Stimulated activated naive CD8-positive, alpha-beta T cell treated with anti-CD3 and anti-CD28 coated beads, Interleukin-15, Interleukin-2, amounts not matched to agents 100 U/mL and 50 U/mL, for 24 hours (primary cell): ENCODE data around the gene LMAN2.
"Not testable (repeated sequence)": the region's sequence is repeated elsewhere in the genome, so short reads cannot be mapped to it uniquely, and the experiment has no call there.

Source experiments
- ATAC-seq: fragments of 150-1000 bp; cut with Tn5 transposase; one replicate; pipeline ENCODE4 v1.10.0; 2021
- DNase-seq: peaks from one replicate; pipeline ENCODE4 v3.0.0; 2021

LMAN2 gene

GRCh38 chr5:177306674-177307543 is 44.6 kb downstream of the LMAN2 start:
- ATAC-seq (no peak), DNase-seq (no peak)

- ATAC-seq, DNase-seq: not testable (repeated sequence)
Measured at GRCh38 chr5:177306103-177306640, 45.3 kb downstream of the LMAN2 start.

GRCh38 chr5:177304392-177305119 is 46.9 kb downstream of the LMAN2 start:
- no peak for ATAC-seq

GRCh38 chr5:177303925-177304391 is 47.5 kb downstream of the LMAN2 start:
- no peak for ATAC-seq
- no peak for DNase-seq

More at GRCh38 chr5:177304392-177305119, 46.9 kb downstream of the LMAN2 start:
- no peak for DNase-seq

GRCh38 chr5:177303121-177303924 is 48.1 kb downstream of the LMAN2 start, which contains the start of the genes PRELID1 and RAB24:
Gene PRELID1 (plus strand): TSS chr5:177303799. CDS start chr5:177303986, 187 bp downstream.
Gene RAB24 (minus strand): TSS chr5:177303719. CDS start chr5:177303288, 431 bp downstream.
- peak; percentile 55 for ATAC-seq
- DNase-seq: peak; percentile 95

- ATAC-seq (no peak), DNase-seq (no peak)
Measured at GRCh38 chr5:177302354-177303110, 48.9 kb downstream of the LMAN2 start.

GRCh38 chr5:177301503-177302165 is 49.8 kb downstream of the LMAN2 start:
- ATAC-seq: no peak
- DNase-seq: no peak

- ATAC-seq (no peak), DNase-seq (no peak)
Measured at GRCh38 chr5:177300951-177301350, 50.5 kb downstream of the LMAN2 start.

- peak; percentile 67 for ATAC-seq
- DNase-seq: peak; percentile 75
Measured at GRCh38 chr5:177300236-177300880, 51.1 kb downstream of the LMAN2 start.

GRCh38 chr5:177299697-177300096 is 51.8 kb downstream of the LMAN2 start:
- ATAC-seq (no peak), DNase-seq (no peak)

GRCh38 chr5:177297922-177298321 is 53.5 kb downstream of the LMAN2 start:
- no peak for ATAC-seq
- DNase-seq: no peak

GRCh38 chr5:177296581-177296980 is 54.9 kb downstream of the LMAN2 start:
- no peak for ATAC-seq
- no peak for DNase-seq

- ATAC-seq: no peak
Measured at GRCh38 chr5:177295924-177296323, 55.5 kb downstream of the LMAN2 start.

GRCh38 chr5:177294632-177295031 is 56.8 kb downstream of the LMAN2 start:
- DNase-seq: no peak
- ATAC-seq: no peak

More at GRCh38 chr5:177295924-177296323, 55.5 kb downstream of the LMAN2 start:
- no peak for DNase-seq

GRCh38 chr5:177293819-177294581 is 57.5 kb downstream of the LMAN2 start:
- no peak for ATAC-seq
- no peak for DNase-seq

GRCh38 chr5:177291735-177292134 is 59.7 kb downstream of the LMAN2 start:
- DNase-seq: no peak
- no peak for ATAC-seq

- no peak for DNase-seq
- no peak for ATAC-seq
Measured at GRCh38 chr5:177290816-177291596, 60.5 kb downstream of the LMAN2 start.

GRCh38 chr5:177288191-177288590 is 63.3 kb downstream of the LMAN2 start:
- no peak for ATAC-seq
- DNase-seq: no peak
